HEK293 (cell line): Measurements from ENCODE around the gene ACOT9.
"Not testable (repeated sequence)": the region's sequence is repeated elsewhere in the genome, so short reads cannot be mapped to it uniquely, and the experiment has no call there.

Experiments
- CTCF ChIA-PET: fragments of 350-600 bp; formaldehyde crosslinking; extraction: SDS; loops from one replicate; lab custom pipeline; 2021; ENCODE audit warnings: antibody characterized with exemption; lab: Yijun Ruan, JAX
- POLR2A ChIA-PET: fragments of 300-600 bp; formaldehyde crosslinking; extraction: SDS; loops from one replicate; lab custom pipeline; 2020; ENCODE audit warnings: antibody characterized with exemption, inconsistent platforms; lab: Yijun Ruan, JAX
- H3K27ac ChIP-seq: fragments of 200-500 bp; sonication (Bioruptor generic); 2 replicates; pipeline ENCODE4 v1.5.1; 2014; ENCODE audit warnings: low read depth, low read length, control low read depth, inconsistent platforms; ENCODE audit errors: extremely low read depth
- H3K36me3 ChIP-seq, 2 experiments: fragments of 200-500 bp in 1 of 2; sonication (Bioruptor generic) in 1 of 2; 1 replicate in 1 of 2; 2 replicates in 1 of 2; pipeline ENCODE4 v1.5.1; 2014 to 2017; ENCODE audit warnings: inconsistent platforms in 2 of 2, low read length in 2 of 2; ENCODE audit not compliant: control insufficient read depth in 2 of 2, insufficient read depth in 1 of 2
- H3K4me1 ChIP-seq: fragments of 200-500 bp; sonication (Bioruptor generic); 2 replicates; pipeline ENCODE4 v1.5.1; 2014; ENCODE audit warnings: mild to moderate bottlenecking, low read length, inconsistent platforms; ENCODE audit not compliant: control insufficient read depth, insufficient read depth
- H3K4me3 ChIP-seq: 2 replicates; pipeline ENCODE4 v1.5.1; 2011; ENCODE audit warnings: low read depth, mild to moderate bottlenecking, control low read depth, low read length, moderate library complexity
- H3K9me3 ChIP-seq: fragments of 200-500 bp; sonication (Bioruptor generic); 2 replicates; pipeline ENCODE4 v1.5.1; 2014; ENCODE audit warnings: low read depth, low read length, inconsistent platforms; ENCODE audit not compliant: control insufficient read depth, insufficient read depth
- HOXC10 ChIP-seq: sonication (generic); formaldehyde crosslinking; IDR thresholded peaks from 2 replicates; pipeline ENCODE4 v1.8.1; 2023; ENCODE audit warnings: mild to moderate bottlenecking, missing genetic modification reagents
- ZBTB17 ChIP-seq: fragments of 450-650 bp; formaldehyde crosslinking; IDR thresholded peaks from 2 replicates; pipeline ENCODE4 v1.5.1; 2016; ENCODE audit warnings: missing biosample characterization, missing genetic modification characterization
- ZBTB48 ChIP-seq: fragments of 450-650 bp; formaldehyde crosslinking; IDR thresholded peaks from 2 replicates; pipeline ENCODE4 v1.5.1; 2016; ENCODE audit warnings: missing biosample characterization, missing genetic modification characterization
- ZEB2 ChIP-seq: fragments of 450-650 bp; formaldehyde crosslinking; IDR thresholded peaks from 2 replicates; pipeline ENCODE4 v1.5.1; 2016; ENCODE audit warnings: missing biosample characterization, missing genetic modification characterization
- ZNF335 ChIP-seq: fragments of 450-650 bp; formaldehyde crosslinking; conservative IDR thresholded peaks from 2 replicates; pipeline ENCODE4 v1.5.1; 2016; ENCODE audit warnings: missing biosample characterization, missing genetic modification characterization
- ZNF555 ChIP-seq: fragments of 450-650 bp; formaldehyde crosslinking; conservative IDR thresholded peaks from 2 replicates; pipeline ENCODE4 v1.5.1; 2017; ENCODE audit warnings: missing biosample characterization, mild to moderate bottlenecking, missing genetic modification characterization, inconsistent platforms
- ZNF600 ChIP-seq: fragments of 450-650 bp; formaldehyde crosslinking; IDR thresholded peaks from 2 replicates; pipeline ENCODE4 v1.5.1; 2016; ENCODE audit warnings: missing biosample characterization, missing genetic modification characterization
- TF ChIP-seq, protein P1 (sequence below): fragments of 450-650 bp; formaldehyde crosslinking; IDR thresholded peaks from 2 replicates; pipeline ENCODE4 v1.5.1; 2016; ENCODE audit warnings: missing biosample characterization, missing genetic modification characterization
- TF ChIP-seq, protein P2 (sequence below): fragments of 450-650 bp; IDR thresholded peaks from 2 replicates; pipeline ENCODE4 v1.5.1; 2018; ENCODE audit warnings: missing biosample characterization, missing genetic modification characterization
- TF ChIP-seq, protein P3 (sequence below): fragments of 450-650 bp; formaldehyde crosslinking; IDR thresholded peaks from 2 replicates; pipeline ENCODE4 v1.5.1; 2016; ENCODE audit warnings: missing biosample characterization, missing genetic modification characterization
- TF ChIP-seq, protein P4 (sequence below): fragments of 450-650 bp; formaldehyde crosslinking; IDR thresholded peaks from 2 replicates; pipeline ENCODE4 v1.5.1; 2016; ENCODE audit warnings: missing biosample characterization, missing genetic modification characterization
- TF ChIP-seq, protein P5 (sequence below): fragments of 450-650 bp; formaldehyde crosslinking; IDR thresholded peaks from 2 replicates; pipeline ENCODE4 v1.5.1; 2016; ENCODE audit warnings: missing biosample characterization, missing genetic modification characterization
- TF ChIP-seq, protein P6 (sequence below): fragments of 450-650 bp; formaldehyde crosslinking; IDR thresholded peaks from 2 replicates; pipeline ENCODE4 v1.5.1; 2016; ENCODE audit warnings: missing biosample characterization, missing genetic modification characterization
- TF ChIP-seq, protein P7 (sequence below): fragments of 450-650 bp; formaldehyde crosslinking; IDR thresholded peaks from 2 replicates; pipeline ENCODE4 v1.5.1; 2016; ENCODE audit warnings: missing biosample characterization, missing genetic modification characterization

ACOT9 gene

DNA sequence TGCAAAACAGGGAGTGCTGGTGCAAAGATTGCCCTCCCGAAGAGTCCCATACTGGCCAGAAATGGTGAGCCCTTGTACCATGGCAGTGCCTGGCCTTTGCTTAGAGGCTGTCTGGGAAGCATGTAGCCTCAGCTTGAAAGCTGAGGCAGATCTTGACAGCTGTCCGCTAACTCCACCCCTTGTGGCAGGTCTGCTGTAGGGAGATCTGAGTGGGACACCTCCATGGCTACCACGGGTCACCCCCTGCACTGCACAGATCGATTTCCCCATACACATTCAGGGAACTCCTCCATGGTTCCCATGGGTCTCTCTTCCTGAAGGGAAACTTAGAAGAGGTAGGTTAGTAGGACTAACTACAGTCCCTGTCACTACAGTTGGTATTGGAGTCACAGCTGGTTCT, 6.1 kb upstream of the ACOT9 start:
- H3K36me3 ChIP-seq = no peaks in the 10 kb centered on the region
- ChIA-PET POLR2A (interaction anchor here (1.2 kb wide), 1 partner anchor 34 kb away, joined by 5 read pairs; the partner anchor contains the start of gene SAT1), CTCF (interaction anchor here (0.7 kb wide), 1 partner anchor 55 kb away, joined by 3 read pairs; no protein-coding TSS in a partner anchor)
- no peak for TF ChIP-seq ZBTB48
- TF ChIP-seq, protein P1, sequence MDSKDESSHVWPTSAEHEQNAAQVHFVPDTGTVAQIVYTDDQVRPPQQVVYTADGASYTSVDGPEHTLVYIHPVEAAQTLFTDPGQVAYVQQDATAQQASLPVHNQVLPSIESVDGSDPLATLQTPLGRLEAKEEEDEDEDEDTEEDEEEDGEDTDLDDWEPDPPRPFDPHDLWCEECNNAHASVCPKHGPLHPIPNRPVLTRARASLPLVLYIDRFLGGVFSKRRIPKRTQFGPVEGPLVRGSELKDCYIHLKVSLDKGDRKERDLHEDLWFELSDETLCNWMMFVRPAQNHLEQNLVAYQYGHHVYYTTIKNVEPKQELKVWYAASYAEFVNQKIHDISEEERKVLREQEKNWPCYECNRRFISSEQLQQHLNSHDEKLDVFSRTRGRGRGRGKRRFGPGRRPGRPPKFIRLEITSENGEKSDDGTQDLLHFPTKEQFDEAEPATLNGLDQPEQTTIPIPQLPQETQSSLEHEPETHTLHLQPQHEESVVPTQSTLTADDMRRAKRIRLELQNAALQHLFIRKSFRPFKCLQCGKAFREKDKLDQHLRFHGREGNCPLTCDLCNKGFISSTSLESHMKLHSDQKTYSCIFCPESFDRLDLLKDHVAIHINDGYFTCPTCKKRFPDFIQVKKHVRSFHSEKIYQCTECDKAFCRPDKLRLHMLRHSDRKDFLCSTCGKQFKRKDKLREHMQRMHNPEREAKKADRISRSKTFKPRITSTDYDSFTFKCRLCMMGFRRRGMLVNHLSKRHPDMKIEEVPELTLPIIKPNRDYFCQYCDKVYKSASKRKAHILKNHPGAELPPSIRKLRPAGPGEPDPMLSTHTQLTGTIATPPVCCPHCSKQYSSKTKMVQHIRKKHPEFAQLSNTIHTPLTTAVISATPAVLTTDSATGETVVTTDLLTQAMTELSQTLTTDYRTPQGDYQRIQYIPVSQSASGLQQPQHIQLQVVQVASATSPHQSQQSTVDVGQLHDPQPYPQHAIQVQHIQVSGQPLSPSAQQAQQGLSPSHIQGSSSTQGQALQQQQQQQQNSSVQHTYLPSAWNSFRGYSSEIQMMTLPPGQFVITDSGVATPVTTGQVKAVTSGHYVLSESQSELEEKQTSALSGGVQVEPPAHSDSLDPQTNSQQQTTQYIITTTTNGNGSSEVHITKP (tag by site-specific recombination) = 0 out of 2 replicates have a peak, but pooled peaks have one; percentile 58
- no peak overlapping the region for H3K27ac ChIP-seq
- no peaks in the 10 kb centered on the region for H3K4me1 ChIP-seq
- no peak overlapping the region for H3K4me3 ChIP-seq
- H3K9me3 ChIP-seq = no peaks in the 10 kb centered on the region

DNA sequence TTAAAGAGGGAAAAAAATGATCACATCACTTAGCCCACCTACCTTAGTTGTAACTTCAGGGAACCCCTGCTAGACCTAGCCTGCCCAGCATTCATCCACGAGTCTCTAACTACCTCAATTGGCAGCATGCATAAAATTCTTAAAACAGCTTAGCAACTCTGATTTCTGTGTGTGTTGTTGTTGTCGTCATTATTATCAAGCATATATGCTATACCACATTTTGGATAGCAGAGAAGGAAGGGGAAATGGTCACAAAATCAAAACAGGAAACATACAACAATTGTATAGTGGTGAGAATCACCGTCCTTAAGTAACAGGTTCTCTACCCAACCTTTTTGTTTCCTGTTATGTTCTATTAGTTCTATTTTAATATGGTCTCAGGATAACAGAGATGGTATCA, 2.7 kb upstream of the ACOT9 start:
- TF ChIP-seq, protein P2, sequence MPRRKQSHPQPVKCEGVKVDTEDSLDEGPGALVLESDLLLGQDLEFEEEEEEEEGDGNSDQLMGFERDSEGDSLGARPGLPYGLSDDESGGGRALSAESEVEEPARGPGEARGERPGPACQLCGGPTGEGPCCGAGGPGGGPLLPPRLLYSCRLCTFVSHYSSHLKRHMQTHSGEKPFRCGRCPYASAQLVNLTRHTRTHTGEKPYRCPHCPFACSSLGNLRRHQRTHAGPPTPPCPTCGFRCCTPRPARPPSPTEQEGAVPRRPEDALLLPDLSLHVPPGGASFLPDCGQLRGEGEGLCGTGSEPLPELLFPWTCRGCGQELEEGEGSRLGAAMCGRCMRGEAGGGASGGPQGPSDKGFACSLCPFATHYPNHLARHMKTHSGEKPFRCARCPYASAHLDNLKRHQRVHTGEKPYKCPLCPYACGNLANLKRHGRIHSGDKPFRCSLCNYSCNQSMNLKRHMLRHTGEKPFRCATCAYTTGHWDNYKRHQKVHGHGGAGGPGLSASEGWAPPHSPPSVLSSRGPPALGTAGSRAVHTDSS (tag by site-specific recombination) = no peak
- TF ChIP-seq ZNF555 (tag by site-specific recombination) = no peak
- CTCF ChIA-PET = no interaction called here
- Histone ChIP-seq H3K9me3 (no peaks in the 10 kb centered on the region), H3K4me3 (no peak overlapping the region), H3K36me3 (no peaks in the 10 kb centered on the region), H3K27ac (no peak overlapping the region), H3K4me1 (no peaks in the 10 kb centered on the region; the same call in 1 of the 2 replicates)
- POLR2A ChIA-PET = interaction anchor here (0.7 kb wide), 1 partner anchor 68 kb away, joined by 5 read pairs; no protein-coding TSS in a partner anchor

DNA sequence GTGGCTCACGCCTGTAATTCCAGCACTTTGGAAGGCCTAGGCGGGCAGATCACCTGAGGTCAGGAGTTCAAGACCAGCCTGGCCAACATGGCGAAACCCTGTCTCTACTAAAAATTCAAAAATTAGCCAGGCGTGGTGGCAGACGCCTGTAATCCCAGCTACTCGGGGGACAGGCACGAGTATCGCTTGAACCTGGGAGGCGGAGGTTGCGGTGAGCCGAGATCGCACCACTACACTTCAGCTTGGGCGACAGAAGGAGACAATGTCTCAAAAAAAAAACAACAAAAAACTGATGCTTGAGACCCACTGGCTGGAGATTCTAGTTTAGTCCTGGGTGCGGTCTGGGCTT, 521 bp upstream of the ACOT9 start:
- not testable (repeated sequence) for H3K36me3 ChIP-seq, H3K4me1 ChIP-seq, H3K9me3 ChIP-seq
- H3K27ac ChIP-seq = peak overlapping the region; percentile 77; the same call in 1 of the 2 replicates
- H3K4me3 ChIP-seq = peak overlapping the region; percentile 80; the same call in 1 of the 2 replicates
- ChIA-PET POLR2A (interaction anchor here (0.9 to 3.1 kb wide), 8 partner anchors 8 to 159 kb away, joined by 3 to 46 read pairs (median 4); partner anchors contain the start of gene SAT1), CTCF (interaction anchor here (0.7 to 2.1 kb wide), 4 partner anchors 11 to 158 kb away, joined by 4 to 7 read pairs (median 6); no protein-coding TSS in a partner anchor)
- TF ChIP-seq, protein P3, sequence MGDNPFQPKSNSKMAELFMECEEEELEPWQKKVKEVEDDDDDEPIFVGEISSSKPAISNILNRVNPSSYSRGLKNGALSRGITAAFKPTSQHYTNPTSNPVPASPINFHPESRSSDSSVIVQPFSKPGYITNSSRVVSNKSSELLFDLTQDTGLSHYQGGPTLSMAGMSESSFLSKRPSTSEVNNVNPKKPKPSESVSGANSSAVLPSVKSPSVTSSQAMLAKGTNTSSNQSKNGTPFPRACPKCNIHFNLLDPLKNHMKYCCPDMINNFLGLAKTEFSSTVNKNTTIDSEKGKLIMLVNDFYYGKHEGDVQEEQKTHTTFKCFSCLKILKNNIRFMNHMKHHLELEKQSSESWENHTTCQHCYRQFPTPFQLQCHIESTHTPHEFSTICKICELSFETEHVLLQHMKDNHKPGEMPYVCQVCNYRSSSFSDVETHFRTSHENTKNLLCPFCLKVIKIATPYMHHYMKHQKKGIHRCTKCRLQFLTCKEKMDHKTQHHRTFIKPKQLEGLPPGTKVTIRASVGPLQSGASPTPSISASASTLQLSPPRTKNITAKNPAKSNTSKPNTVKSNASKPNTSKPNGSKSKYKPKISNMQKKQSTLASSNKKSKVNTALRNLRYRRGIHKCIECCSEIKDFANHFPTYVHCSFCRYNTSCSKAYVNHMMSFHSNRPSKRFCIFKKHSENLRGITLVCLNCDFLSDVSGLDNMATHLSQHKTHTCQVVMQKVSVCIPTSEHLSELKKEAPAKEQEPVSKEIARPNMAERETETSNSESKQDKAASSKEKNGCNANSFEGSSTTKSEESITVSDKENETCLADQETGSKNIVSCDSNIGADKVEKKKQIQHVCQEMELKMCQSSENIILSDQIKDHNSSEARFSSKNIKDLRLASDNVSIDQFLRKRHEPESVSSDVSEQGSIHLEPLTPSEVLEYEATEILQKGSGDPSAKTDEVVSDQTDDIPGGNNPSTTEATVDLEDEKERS (tag by site-specific recombination) = peak; percentile 5; the same call in 1 of the 2 replicates
- TF ChIP-seq ZNF600 (tag by site-specific recombination) (0 out of 2 replicates have a peak, but pooled peaks have one; percentile 34), HOXC10 (CRISPR knock-in tag) (0 out of 2 replicates have a peak, but pooled peaks have one; percentile 13), ZEB2 (peak; percentile 11; the same call in 1 of the 2 replicates), ZBTB17 (peak; percentile 4; the same call in 1 of the 2 replicates), ZNF335 (tag by site-specific recombination) (0 out of 2 replicates have a peak, but pooled peaks have one; percentile 41)
- TF ChIP-seq, protein P4, sequence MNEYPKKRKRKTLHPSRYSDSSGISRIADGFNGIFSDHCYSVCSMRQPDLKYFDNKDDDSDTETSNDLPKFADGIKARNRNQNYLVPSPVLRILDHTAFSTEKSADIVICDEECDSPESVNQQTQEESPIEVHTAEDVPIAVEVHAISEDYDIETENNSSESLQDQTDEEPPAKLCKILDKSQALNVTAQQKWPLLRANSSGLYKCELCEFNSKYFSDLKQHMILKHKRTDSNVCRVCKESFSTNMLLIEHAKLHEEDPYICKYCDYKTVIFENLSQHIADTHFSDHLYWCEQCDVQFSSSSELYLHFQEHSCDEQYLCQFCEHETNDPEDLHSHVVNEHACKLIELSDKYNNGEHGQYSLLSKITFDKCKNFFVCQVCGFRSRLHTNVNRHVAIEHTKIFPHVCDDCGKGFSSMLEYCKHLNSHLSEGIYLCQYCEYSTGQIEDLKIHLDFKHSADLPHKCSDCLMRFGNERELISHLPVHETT (tag by site-specific recombination) = peak; percentile 27; the same call in 1 of the 2 replicates
- TF ChIP-seq, protein P5, sequence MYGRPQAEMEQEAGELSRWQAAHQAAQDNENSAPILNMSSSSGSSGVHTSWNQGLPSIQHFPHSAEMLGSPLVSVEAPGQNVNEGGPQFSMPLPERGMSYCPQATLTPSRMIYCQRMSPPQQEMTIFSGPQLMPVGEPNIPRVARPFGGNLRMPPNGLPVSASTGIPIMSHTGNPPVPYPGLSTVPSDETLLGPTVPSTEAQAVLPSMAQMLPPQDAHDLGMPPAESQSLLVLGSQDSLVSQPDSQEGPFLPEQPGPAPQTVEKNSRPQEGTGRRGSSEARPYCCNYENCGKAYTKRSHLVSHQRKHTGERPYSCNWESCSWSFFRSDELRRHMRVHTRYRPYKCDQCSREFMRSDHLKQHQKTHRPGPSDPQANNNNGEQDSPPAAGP (tag by site-specific recombination) = 0 out of 2 replicates have a peak, but pooled peaks have one; percentile 16
- TF ChIP-seq, protein P6, sequence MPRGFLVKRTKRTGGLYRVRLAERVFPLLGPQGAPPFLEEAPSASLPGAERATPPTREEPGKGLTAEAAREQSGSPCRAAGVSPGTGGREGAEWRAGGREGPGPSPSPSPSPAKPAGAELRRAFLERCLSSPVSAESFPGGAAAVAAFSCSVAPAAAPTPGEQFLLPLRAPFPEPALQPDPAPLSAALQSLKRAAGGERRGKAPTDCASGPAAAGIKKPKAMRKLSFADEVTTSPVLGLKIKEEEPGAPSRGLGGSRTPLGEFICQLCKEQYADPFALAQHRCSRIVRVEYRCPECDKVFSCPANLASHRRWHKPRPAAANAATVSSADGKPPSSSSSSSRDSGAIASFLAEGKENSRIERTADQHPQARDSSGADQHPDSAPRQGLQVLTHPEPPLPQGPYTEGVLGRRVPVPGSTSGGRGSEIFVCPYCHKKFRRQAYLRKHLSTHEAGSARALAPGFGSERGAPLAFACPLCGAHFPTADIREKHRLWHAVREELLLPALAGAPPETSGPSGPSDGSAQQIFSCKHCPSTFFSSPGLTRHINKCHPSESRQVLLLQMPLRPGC (tag by site-specific recombination) = peak; percentile 86
- TF ChIP-seq, protein P7, sequence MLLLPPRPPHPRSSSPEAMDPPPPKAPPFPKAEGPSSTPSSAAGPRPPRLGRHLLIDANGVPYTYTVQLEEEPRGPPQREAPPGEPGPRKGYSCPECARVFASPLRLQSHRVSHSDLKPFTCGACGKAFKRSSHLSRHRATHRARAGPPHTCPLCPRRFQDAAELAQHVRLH = peak; percentile 39; the same call in 1 of the 2 replicates
